ENCODE results near the gene CCNK.

DNA sequence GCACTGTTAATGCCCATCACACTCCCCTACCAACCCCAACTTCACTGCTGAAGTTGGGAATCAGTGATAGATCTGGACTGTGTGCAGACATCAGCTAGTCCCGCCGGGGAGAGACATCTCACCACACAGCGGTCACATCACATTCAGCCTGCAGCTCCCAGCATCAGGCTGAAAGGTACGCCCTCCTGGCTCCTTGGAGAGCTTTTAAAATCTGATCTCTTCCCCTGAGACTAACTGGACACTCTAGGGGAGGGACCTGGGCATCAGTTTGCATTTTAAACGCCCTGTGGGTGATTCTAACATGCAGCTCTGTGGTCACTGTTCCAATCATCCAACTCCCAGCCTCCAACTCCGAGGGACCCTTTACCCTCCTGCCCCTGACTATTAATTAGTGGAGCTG, 64.4 kb downstream of the CCNK start:
- TF ChIP-seq, protein P1, sequence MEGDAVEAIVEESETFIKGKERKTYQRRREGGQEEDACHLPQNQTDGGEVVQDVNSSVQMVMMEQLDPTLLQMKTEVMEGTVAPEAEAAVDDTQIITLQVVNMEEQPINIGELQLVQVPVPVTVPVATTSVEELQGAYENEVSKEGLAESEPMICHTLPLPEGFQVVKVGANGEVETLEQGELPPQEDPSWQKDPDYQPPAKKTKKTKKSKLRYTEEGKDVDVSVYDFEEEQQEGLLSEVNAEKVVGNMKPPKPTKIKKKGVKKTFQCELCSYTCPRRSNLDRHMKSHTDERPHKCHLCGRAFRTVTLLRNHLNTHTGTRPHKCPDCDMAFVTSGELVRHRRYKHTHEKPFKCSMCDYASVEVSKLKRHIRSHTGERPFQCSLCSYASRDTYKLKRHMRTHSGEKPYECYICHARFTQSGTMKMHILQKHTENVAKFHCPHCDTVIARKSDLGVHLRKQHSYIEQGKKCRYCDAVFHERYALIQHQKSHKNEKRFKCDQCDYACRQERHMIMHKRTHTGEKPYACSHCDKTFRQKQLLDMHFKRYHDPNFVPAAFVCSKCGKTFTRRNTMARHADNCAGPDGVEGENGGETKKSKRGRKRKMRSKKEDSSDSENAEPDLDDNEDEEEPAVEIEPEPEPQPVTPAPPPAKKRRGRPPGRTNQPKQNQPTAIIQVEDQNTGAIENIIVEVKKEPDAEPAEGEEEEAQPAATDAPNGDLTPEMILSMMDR (IDR thresholded peaks at IDR 0.05) = no peak
- no peak for TF ChIP-seq POLR2AphosphoS5 (IDR thresholded peaks at IDR 0.05)
- TF ChIP-seq POLR2A (IDR thresholded peaks at IDR 0.05) = no peak
